ENCODE results near the gene SPAG17.
A peak's percentile ranks its signal among the peaks of the same experiment; 100 is the strongest.

Gene SPAG17

GRCh38 chr1:118084400-118084799, 100.6 kb downstream of the SPAG17 start:
- TF ChIP-seq FOXM1 (IDR thresholded peaks at IDR 0.05; ENCODE audit: borderline replicate concordance, low read depth) (no peak), TAF1 (IDR thresholded peaks at IDR 0.05; ENCODE audit: low read depth) (no peak), CREB1 (IDR thresholded peaks at IDR 0.05; ENCODE audit: low read depth) (no peak), ZBTB7A (IDR thresholded peaks at IDR 0.05; ENCODE audit: low read depth) (no peak), RAD21 (IDR thresholded peaks at IDR 0.05; ENCODE audit: low read depth) (no peak), NFIC (IDR thresholded peaks at IDR 0.05) (no peak), YY1 (IDR thresholded peaks at IDR 0.05; ENCODE audit: low read depth) (no peak), CEBPB (IDR thresholded peaks at IDR 0.05) (no peak), EP300 (IDR thresholded peaks at IDR 0.05; ENCODE audit: borderline replicate concordance) (no peak), REST (IDR thresholded peaks at IDR 0.05; ENCODE audit: low read depth) (no peak), USF1 (IDR thresholded peaks at IDR 0.05) (no peak), EGR1 (IDR thresholded peaks at IDR 0.05) (no peak), TEAD4 (IDR thresholded peaks at IDR 0.05) (no peak), MAX (IDR thresholded peaks at IDR 0.05) (no peak), TCF12 (IDR thresholded peaks at IDR 0.05; ENCODE audit: low read depth) (no peak)

GRCh38 chr1:118082984-118083383, 102.0 kb downstream of the SPAG17 start:
- TF ChIP-seq ZBTB7A (IDR thresholded peaks at IDR 0.05; ENCODE audit: low read depth) (no peak), FOXM1 (IDR thresholded peaks at IDR 0.05; ENCODE audit: borderline replicate concordance, low read depth) (no peak), CREB1 (IDR thresholded peaks at IDR 0.05; ENCODE audit: low read depth) (no peak), USF1 (IDR thresholded peaks at IDR 0.05) (no peak), CEBPB (IDR thresholded peaks at IDR 0.05) (no peak), YY1 (IDR thresholded peaks at IDR 0.05; ENCODE audit: low read depth) (no peak), EP300 (IDR thresholded peaks at IDR 0.05; ENCODE audit: borderline replicate concordance) (no peak), MAX (IDR thresholded peaks at IDR 0.05) (no peak), RAD21 (IDR thresholded peaks at IDR 0.05; ENCODE audit: low read depth) (no peak), EGR1 (IDR thresholded peaks at IDR 0.05) (no peak), NFIC (IDR thresholded peaks at IDR 0.05) (no peak), TCF12 (IDR thresholded peaks at IDR 0.05; ENCODE audit: low read depth) (no peak), TEAD4 (IDR thresholded peaks at IDR 0.05) (no peak), REST (IDR thresholded peaks at IDR 0.05; ENCODE audit: low read depth) (no peak), TAF1 (IDR thresholded peaks at IDR 0.05; ENCODE audit: low read depth) (no peak)

- TF ChIP-seq USF1 (IDR thresholded peaks at IDR 0.05) (no peak), ZBTB7A (IDR thresholded peaks at IDR 0.05; ENCODE audit: low read depth) (no peak), TAF1 (IDR thresholded peaks at IDR 0.05; ENCODE audit: low read depth) (no peak), RAD21 (IDR thresholded peaks at IDR 0.05; ENCODE audit: low read depth) (no peak), REST (IDR thresholded peaks at IDR 0.05; ENCODE audit: low read depth) (no peak), NFIC (IDR thresholded peaks at IDR 0.05) (no peak)
These were observed 103.6 kb downstream of the SPAG17 start for GRCh38 chr1:118081387-118081786.

GRCh38 chr1:118077331-118078045, 107.5 kb downstream of the SPAG17 start:
- TF ChIP-seq CREB1 (IDR thresholded peaks at IDR 0.05; ENCODE audit: low read depth) (no peak), RAD21 (IDR thresholded peaks at IDR 0.05; ENCODE audit: low read depth) (peak; percentile 59)

Measured in Ishikawa (cell line).